Osteocyte (in vitro differentiated cells): ENCODE measurements around the gene GUCY2F. TPM values are rescaled to one million over a fixed set of nuclear protein-coding genes. Genes with fewer than 3 reads are reported as not detected.
A peak's percentile ranks its signal among the peaks of the same experiment; 100 is the strongest.

Source experiments
- DNase-seq: peaks from one replicate; pipeline ENCODE4 v3.0.0; 2021; ENCODE audit warnings: mixed read lengths; ENCODE audit not compliant: unreplicated experiment; ENCODE audit errors: extremely low spot score
- H3K27ac Mint-ChIP-seq: one replicate; pipeline ENCODE4 v1.8.0; 2021; ENCODE audit warnings: mild to moderate bottlenecking, mixed read lengths; ENCODE audit not compliant: unreplicated experiment
- H3K27me3 Mint-ChIP-seq: one replicate; pipeline ENCODE4 v1.8.0; 2021; ENCODE audit warnings: mixed read lengths; ENCODE audit not compliant: unreplicated experiment
- H3K36me3 Mint-ChIP-seq: one replicate; pipeline ENCODE4 v1.8.0; 2021; ENCODE audit warnings: mixed read lengths; ENCODE audit not compliant: unreplicated experiment
- H3K4me1 Mint-ChIP-seq: one replicate; pipeline ENCODE4 v1.8.0; 2021; ENCODE audit warnings: mixed read lengths; ENCODE audit not compliant: unreplicated experiment
- H3K4me3 Mint-ChIP-seq: one replicate; pipeline ENCODE4 v1.8.0; 2021; ENCODE audit warnings: mild to moderate bottlenecking, moderate library complexity, mixed read lengths; ENCODE audit not compliant: unreplicated experiment
- H3K9me3 Mint-ChIP-seq: one replicate; pipeline ENCODE4 v1.8.0; 2021; ENCODE audit warnings: mixed read lengths; ENCODE audit not compliant: unreplicated experiment
- total RNA-seq: library from RNA; stranded (reverse); gene quantifications from 2 replicates; pipeline ENCODE4 v1.2.1, GENCODE V29; 2021
- TF ChIP-seq, protein P1 (sequence below): fragments of 200-600 bp; sonication (generic); IDR thresholded peaks from 2 replicates; pipeline ENCODE4 v1.5.0; 2021; ENCODE audit warnings: antibody characterized with exemption, mild to moderate bottlenecking, moderate library complexity

The GUCY2F gene
- total RNA-seq, 1 donor from 2014 or later: not detected

GRCh38 chrX:109398833-109399232 lies 83.1 kb downstream of the GUCY2F start:
- TF ChIP-seq, protein P1, sequence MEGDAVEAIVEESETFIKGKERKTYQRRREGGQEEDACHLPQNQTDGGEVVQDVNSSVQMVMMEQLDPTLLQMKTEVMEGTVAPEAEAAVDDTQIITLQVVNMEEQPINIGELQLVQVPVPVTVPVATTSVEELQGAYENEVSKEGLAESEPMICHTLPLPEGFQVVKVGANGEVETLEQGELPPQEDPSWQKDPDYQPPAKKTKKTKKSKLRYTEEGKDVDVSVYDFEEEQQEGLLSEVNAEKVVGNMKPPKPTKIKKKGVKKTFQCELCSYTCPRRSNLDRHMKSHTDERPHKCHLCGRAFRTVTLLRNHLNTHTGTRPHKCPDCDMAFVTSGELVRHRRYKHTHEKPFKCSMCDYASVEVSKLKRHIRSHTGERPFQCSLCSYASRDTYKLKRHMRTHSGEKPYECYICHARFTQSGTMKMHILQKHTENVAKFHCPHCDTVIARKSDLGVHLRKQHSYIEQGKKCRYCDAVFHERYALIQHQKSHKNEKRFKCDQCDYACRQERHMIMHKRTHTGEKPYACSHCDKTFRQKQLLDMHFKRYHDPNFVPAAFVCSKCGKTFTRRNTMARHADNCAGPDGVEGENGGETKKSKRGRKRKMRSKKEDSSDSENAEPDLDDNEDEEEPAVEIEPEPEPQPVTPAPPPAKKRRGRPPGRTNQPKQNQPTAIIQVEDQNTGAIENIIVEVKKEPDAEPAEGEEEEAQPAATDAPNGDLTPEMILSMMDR: no peak
- no peak for DNase-seq
- Mint-ChIP-seq H3K27me3 (peaks cover 30% of the 10 kb centered on the region), H3K9me3 (no peaks in the 10 kb centered on the region), H3K27ac (no peak overlapping the region), H3K4me1 (no peaks in the 10 kb centered on the region), H3K4me3 (no peak overlapping the region), H3K36me3 (no peaks in the 10 kb centered on the region)

DNA sequence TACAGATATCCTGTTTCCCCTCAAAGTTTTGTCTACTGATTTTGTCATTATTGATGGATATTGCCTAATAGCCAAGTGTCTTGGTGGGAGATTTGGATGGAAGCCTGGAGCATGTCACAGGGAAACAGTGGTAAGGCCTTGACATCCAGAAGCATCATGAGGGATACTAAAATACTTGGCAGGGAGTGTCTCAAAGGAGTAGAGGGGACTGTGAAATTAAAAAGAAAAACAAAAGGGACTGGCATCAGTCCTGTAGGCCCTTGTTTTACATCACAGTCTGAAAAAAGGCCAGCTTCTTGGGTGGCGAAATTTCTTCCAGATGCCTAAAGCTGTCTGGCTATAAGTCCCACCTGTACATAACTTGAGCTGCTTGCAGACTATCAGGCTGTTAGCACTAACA lies 83.8 kb downstream of the GUCY2F start:
- TF ChIP-seq, protein P1: no peak
- Mint-ChIP-seq H3K4me1 (no peaks in the 10 kb centered on the region), H3K36me3 (no peaks in the 10 kb centered on the region), H3K27me3 (peaks cover 27% of the 10 kb centered on the region), H3K27ac (no peak overlapping the region), H3K4me3 (no peak overlapping the region), H3K9me3 (no peaks in the 10 kb centered on the region)
- no peak for DNase-seq

GRCh38 chrX:109393859-109394258 lies 88.0 kb downstream of the GUCY2F start:
- Mint-ChIP-seq H3K27me3 (peaks cover 13% of the 10 kb centered on the region), H3K36me3 (no peaks in the 10 kb centered on the region), H3K4me1 (no peaks in the 10 kb centered on the region), H3K4me3 (no peak overlapping the region), H3K9me3 (no peaks in the 10 kb centered on the region), H3K27ac (no peak overlapping the region)
- TF ChIP-seq, protein P1: peak; percentile 20
- no peak for DNase-seq

DNA sequence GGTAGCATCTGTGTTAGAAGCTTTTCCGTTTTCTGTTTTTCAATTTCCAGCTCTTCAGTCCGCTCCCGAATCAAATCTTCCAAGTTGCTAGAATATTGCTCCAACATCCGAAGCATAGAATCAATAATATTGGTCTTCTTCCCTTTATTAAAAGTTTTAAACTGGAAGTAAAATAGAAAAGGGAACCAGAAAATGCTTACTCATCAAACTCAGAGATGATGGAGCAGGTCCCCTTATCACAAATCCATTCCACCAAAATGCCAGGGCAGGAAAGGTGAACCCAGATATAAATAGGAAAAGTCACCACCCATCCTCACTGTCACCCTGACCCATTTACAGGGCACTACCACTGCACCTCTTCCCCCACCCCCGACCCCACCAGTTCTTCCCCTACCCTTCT lies 89.0 kb downstream of the GUCY2F start:
- TF ChIP-seq, protein P1: no peak
- Mint-ChIP-seq H3K9me3 (no peaks in the 10 kb centered on the region), H3K36me3 (no peaks in the 10 kb centered on the region), H3K4me3 (no peak overlapping the region), H3K27ac (no peak overlapping the region), H3K27me3 (peaks cover 12% of the 10 kb centered on the region), H3K4me1 (no peaks in the 10 kb centered on the region)
- no peak for DNase-seq

- H3K9me3 Mint-ChIP-seq: no peaks in the 10 kb centered on the region
- H3K4me3 Mint-ChIP-seq: no peak overlapping the region
- no peaks in the 10 kb centered on the region for H3K36me3 Mint-ChIP-seq
- H3K4me1 Mint-ChIP-seq: no peaks in the 10 kb centered on the region
- no peak for DNase-seq
- TF ChIP-seq, protein P1: no peak
- peaks cover 8% of the 10 kb centered on the region for H3K27me3 Mint-ChIP-seq
- no peak overlapping the region for H3K27ac Mint-ChIP-seq
Measured at GRCh38 chrX:109390556-109390955, 91.3 kb downstream of the GUCY2F start.
